Measurements from ENCODE around the gene NOP9. TPM values are rescaled to one million over a fixed set of nuclear protein-coding genes. Genes with fewer than 3 reads are reported as not detected.
A peak's percentile ranks its signal among the peaks of the same experiment; 100 is the strongest.

NOP9 gene
- polyA plus RNA-seq, 1 experiment, result 12.0 TPM

DNA sequence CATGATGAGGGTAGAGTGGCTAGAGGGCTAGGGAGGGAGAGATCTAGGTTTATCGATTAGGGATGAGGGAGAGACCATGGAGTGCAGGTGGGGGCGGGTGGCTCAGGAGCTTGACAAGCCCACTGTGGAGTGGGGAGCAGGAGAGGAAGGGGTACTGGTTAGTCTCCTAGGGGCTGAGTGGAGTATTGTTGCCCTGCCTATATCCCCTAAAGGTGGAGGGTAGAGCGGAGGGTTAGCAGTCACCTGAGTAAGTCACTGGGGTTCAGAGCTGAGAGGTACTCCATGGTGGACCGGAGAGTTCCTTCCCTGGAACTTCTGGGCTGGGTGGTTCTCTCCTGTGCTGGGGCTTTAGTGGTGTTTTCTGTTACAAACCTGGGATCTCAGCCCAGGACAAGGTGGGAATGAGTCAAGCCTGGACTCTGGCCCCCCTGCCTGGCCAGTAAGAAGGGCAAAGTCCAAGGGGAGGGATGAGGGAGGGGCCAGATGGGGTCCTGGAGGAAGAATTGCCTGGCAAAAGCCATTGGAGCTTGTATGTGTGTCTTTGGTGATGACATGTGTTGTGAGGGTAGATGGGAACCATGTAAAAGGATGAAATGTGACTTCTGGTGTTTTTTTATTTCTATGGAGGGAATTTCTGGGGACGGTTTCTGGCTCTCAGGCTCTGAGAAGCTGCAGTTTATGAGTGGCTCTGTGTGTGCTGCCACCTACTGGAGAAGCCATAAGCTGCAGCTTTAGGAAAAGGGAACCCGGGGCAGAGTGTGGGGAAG is 8.1 kb downstream of the NOP9 start, which contains the start of gene CIDEB:
Gene CIDEB, minus strand, starts transcription at position 403 of the 767 bp plus-strand sequence. Its CDS starts 119 bp downstream, at position 284.
- Histone ChIP-seq H3K9me3 (ENCODE audit: control insufficient read depth, insufficient read depth, low read length) (no peaks in the 10 kb centered on the region), H3K4me3 (ENCODE audit: low read depth, low read length) (no peak within 1 kb of the TSS), H3K27ac (ENCODE audit: low read depth, low read length) (no peak within 1 kb of the TSS), H3K27me3 (ENCODE audit: control insufficient read depth, insufficient read depth, low read length) (no peaks in the 10 kb centered on the region)
- TF ChIP-seq, protein P1, sequence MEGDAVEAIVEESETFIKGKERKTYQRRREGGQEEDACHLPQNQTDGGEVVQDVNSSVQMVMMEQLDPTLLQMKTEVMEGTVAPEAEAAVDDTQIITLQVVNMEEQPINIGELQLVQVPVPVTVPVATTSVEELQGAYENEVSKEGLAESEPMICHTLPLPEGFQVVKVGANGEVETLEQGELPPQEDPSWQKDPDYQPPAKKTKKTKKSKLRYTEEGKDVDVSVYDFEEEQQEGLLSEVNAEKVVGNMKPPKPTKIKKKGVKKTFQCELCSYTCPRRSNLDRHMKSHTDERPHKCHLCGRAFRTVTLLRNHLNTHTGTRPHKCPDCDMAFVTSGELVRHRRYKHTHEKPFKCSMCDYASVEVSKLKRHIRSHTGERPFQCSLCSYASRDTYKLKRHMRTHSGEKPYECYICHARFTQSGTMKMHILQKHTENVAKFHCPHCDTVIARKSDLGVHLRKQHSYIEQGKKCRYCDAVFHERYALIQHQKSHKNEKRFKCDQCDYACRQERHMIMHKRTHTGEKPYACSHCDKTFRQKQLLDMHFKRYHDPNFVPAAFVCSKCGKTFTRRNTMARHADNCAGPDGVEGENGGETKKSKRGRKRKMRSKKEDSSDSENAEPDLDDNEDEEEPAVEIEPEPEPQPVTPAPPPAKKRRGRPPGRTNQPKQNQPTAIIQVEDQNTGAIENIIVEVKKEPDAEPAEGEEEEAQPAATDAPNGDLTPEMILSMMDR (IDR thresholded peaks at IDR 0.05; ENCODE audit: low read depth, low read length), result peak; percentile 94
- no peak for DNase-seq (ENCODE audit: low read depth, low spot score)
- POLR2A ChIA-PET, result interaction anchor here (0.8 to 1.8 kb wide), 4 partner anchors 37 to 134 kb away, joined by 3 to 10 read pairs (median 4); partner anchors contain the start of genes KHNYN, RABGGTA and TINF2
- CTCF ChIA-PET, result interaction anchor here (0.6 to 6.3 kb wide), 51 partner anchors 9 to 251 kb away, joined by 3 to 87 read pairs (median 5); partner anchors contain the start of genes CHMP4A, DHRS1, IRF9 and NOP9

DNA sequence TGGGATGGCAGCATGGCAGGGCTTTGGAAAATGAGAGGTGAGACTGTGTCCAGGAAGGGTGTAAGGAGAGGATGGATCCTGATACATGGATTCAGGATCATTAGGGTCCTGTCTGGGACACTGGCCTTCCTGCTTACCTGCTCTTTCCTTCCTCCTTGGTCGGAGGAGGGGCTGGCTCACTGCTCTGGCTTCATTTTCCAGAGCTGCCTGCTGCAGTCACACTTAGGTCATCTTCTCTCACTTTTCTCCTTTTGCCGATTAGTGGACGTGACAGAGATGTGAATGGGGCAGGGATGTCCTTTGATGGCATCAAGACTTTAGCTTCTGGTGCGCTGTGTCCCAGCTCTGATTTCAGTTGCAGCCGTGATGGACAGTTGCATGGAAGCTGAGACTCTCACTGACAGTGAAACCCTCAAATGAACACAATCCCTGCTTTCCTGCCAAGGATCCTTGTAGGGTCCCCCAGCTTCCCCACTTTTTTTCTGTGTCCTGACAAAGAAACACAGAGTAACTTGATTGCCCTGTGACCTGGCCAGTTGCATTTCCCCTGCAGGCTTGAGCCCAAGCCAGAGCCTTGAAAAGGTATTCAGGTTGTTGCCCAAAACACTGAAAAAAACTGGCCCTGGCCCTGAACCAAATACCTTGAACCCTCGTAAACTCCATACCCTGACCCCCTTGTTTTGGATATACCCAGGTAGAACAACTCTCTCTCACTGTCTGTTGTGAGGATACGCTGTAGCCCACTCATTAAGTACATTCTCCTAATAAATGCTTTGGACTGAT is 8.9 kb downstream of the NOP9 start:
- no peak for DNase-seq (ENCODE audit: low read depth, low spot score)
- Histone ChIP-seq H3K27me3 (ENCODE audit: control insufficient read depth, insufficient read depth, low read length) (no peaks in the 10 kb centered on the region), H3K27ac (ENCODE audit: low read depth, low read length) (no peak overlapping the region), H3K9me3 (ENCODE audit: control insufficient read depth, insufficient read depth, low read length) (no peaks in the 10 kb centered on the region), H3K4me3 (ENCODE audit: low read depth, low read length) (no peak overlapping the region)
- POLR2A ChIA-PET, result interaction anchor here (0.6 to 1.8 kb wide), 5 partner anchors 37 to 133 kb away, joined by 3 to 10 read pairs (median 4); partner anchors contain the start of genes KHNYN, RABGGTA and TINF2
- CTCF ChIA-PET, result interaction anchor here (0.5 to 6.3 kb wide), 48 partner anchors 8 to 1087 kb away, joined by 3 to 87 read pairs (median 5); partner anchors contain the start of genes CARMIL3, CHMP4A, DHRS1 and NOP9
- TF ChIP-seq, protein P1 (IDR thresholded peaks at IDR 0.05; ENCODE audit: low read depth, low read length), result no peak

DNA sequence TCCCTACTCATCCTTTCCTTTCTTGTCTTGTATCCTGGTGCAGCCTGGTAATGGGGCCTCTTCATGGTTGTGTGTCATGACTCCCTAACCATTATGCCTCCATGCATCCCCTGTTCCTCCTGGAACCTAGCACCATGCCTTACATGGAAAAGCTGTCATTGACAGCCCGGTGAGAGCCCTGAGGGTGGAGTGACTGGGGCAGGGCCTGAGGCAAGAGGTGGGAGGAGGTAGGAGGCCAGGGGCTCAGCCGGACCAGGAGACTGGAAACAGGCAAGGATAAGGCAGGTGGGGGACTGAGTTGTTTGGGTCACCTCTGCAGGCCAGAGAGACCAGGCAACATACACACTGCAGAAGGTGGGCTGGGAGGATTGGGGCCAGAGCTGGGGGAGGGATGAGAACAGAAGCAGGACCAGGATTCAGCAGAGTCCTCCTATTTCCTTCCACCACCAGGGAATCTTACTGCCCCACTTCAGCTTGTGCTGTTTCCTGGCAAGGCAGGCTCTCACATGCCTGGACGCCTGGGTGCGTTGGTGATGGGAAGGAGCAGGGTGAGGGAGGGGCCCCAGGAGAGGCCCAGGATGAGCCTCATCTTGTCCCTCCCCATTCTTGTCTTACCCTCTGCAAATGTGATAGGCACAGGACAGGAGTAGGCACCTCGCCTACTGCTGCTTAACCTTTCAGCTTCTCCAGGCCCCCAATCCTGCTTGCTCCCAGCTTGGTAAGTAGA is 10.1 kb downstream of the NOP9 start, which contains the start of gene LTB4R2:
Gene LTB4R2, plus strand, starts transcription at position 603 of the 727 bp plus-strand sequence. CDS start 525 bp downstream, outside the sequence.
- TF ChIP-seq, protein P1 (IDR thresholded peaks at IDR 0.05; ENCODE audit: low read depth, low read length), result no peak
- ChIA-PET CTCF (interaction anchor here (1.8 to 6.3 kb wide), 10 partner anchors 9 to 258 kb away, joined by 4 to 87 read pairs (median 32); partner anchors contain the start of genes CARMIL3, DHRS1, NOP9 and TINF2), POLR2A (interaction anchor here (1.3 kb wide), 1 partner anchor 122 kb away, joined by 5 read pairs; no protein-coding TSS in a partner anchor)
- peak within 1 kb of the TSS; percentile 20; the same call in 1 of the 2 replicates for H3K4me3 ChIP-seq (ENCODE audit: low read depth, low read length)
- no peaks in the 10 kb centered on the region for H3K9me3 ChIP-seq (ENCODE audit: control insufficient read depth, insufficient read depth, low read length)
- H3K27ac ChIP-seq (ENCODE audit: low read depth, low read length), result no peak within 1 kb of the TSS
- DNase-seq (ENCODE audit: low read depth, low spot score), result no peak
- H3K27me3 ChIP-seq (ENCODE audit: control insufficient read depth, insufficient read depth, low read length), result no peaks in the 10 kb centered on the region

DNA sequence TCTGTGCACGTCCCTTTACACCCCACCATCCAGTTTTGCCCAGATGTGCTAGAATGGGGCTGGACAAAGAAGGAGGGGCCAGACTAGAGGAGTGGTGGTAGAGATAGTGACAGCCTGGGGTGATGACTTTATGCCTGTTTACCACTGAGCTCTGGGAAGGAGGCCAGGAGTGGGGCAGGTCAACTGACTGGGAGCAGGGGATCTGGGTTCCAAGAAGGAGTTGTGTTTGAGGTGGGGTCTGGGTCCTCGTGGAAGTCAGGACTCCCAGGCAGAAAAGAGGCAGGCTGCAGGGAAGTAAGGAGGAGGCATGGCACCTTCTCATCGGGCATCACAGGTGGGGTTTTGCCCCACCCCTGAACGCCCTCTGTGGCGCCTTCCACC is 10.6 kb downstream of the NOP9 start:
- DNase-seq (ENCODE audit: low read depth, low spot score), result no peak
- no peak overlapping the region for H3K4me3 ChIP-seq (ENCODE audit: low read depth, low read length)
- TF ChIP-seq, protein P1 (IDR thresholded peaks at IDR 0.05; ENCODE audit: low read depth, low read length), result no peak
- H3K27me3 ChIP-seq (ENCODE audit: control insufficient read depth, insufficient read depth, low read length), result no peaks in the 10 kb centered on the region
- H3K27ac ChIP-seq (ENCODE audit: low read depth, low read length), result no peak overlapping the region
- H3K9me3 ChIP-seq (ENCODE audit: control insufficient read depth, insufficient read depth, low read length), result no peaks in the 10 kb centered on the region
- ChIA-PET CTCF (interaction anchor here (1.8 to 6.3 kb wide), 6 partner anchors 12 to 258 kb away, joined by 4 to 87 read pairs (median 40); partner anchors contain the start of genes CARMIL3, DHRS1 and NOP9), POLR2A (interaction anchor here (1.3 kb wide), 1 partner anchor 121 kb away, joined by 5 read pairs; no protein-coding TSS in a partner anchor)

Data from AG04450 (cell line).